K562 (cell line): Measurements from ENCODE around the gene PHACTR2.

Source experiments
- CHD1 ChIP-seq: fragments of 200-600 bp; sonication (generic); IDR thresholded peaks from one replicate; pipeline ENCODE4 v1.6.1; 2012; ENCODE audit warnings: mild to moderate bottlenecking, moderate library complexity, low read length, inconsistent platforms
- CTCF ChIP-seq, 3 experiments: IDR thresholded peaks in 2 of 3; conservative IDR thresholded peaks in 1 of 3; 2 replicates each; pipeline ENCODE4 v1.5.1; 2011 to 2012; ENCODE audit warnings: low read length in 3 of 3, mild to moderate bottlenecking in 3 of 3, control low read depth in 2 of 3, improper control_type of control experiment in 1 of 3, inconsistent platforms in 1 of 3, low read depth in 1 of 3, mixed read lengths in 1 of 3, moderate library complexity in 1 of 3; ENCODE audit not compliant: insufficient read depth in 2 of 3
- ESRRA ChIP-seq: fragments of 450-650 bp; IDR thresholded peaks from 2 replicates; pipeline ENCODE4 v1.6.1; 2014; ENCODE audit warnings: low read depth, mild to moderate bottlenecking, moderate library complexity, borderline replicate concordance
- MAFF ChIP-seq: IDR thresholded peaks from 2 replicates; pipeline ENCODE4 v1.6.1; 2012; ENCODE audit warnings: low read length, improper control_type of control experiment
- MAFG ChIP-seq: fragments of 450-650 bp; conservative IDR thresholded peaks from 2 replicates; pipeline ENCODE4 v1.6.1; 2016; ENCODE audit warnings: missing genetic modification characterization, missing compliant biosample characterization
- PRDM10 ChIP-seq: fragments of 450-650 bp; IDR thresholded peaks from 2 replicates; pipeline ENCODE4 v1.6.1; 2018; ENCODE audit not compliant: partially characterized antibody
- SIN3A ChIP-seq, 2 experiments: fragments of 150-350 bp in 1 of 2; IDR thresholded peaks; 2 replicates each; pipeline ENCODE4 v1.6.1; 2011 to 2016; ENCODE audit warnings: borderline replicate concordance in 2 of 2, low read depth in 2 of 2, low read length in 2 of 2, mild to moderate bottlenecking in 2 of 2, moderate library complexity in 2 of 2; ENCODE audit not compliant: control insufficient read depth in 1 of 2
- SP2 ChIP-seq: IDR thresholded peaks from 2 replicates; pipeline ENCODE4 v1.6.1; 2011; ENCODE audit warnings: mild to moderate bottlenecking, low read depth, low read length, moderate library complexity; ENCODE audit not compliant: poor library complexity, severe bottlenecking; ENCODE audit errors: extremely low read depth
- VEZF1 ChIP-seq: fragments of 200-800 bp; sonication (Bioruptor generic); IDR thresholded peaks from 2 replicates; pipeline ENCODE4 v1.6.1; 2017; ENCODE audit warnings: missing genetic modification characterization, missing compliant biosample characterization

- TF ChIP-seq PRDM10 (no peak), MAFG (tag) (no peak), ESRRA (no peak), MAFF (no peak), CHD1 (no peak), CTCF (IDR thresholded peaks at IDR 0.05 in 2 of 3, conservative IDR thresholded peaks at IDR 0.05 in 1 of 3; ENCODE audit: insufficient read depth in 2 of 3, low read depth in 1 of 3, low read length in 3 of 3) (no peak), VEZF1 (CRISPR knock-in tag) (no peak), SP2 (no peak), SIN3A (IDR thresholded peaks at IDR 0.05; ENCODE audit: borderline replicate concordance in 2 of 2, control insufficient read depth in 1 of 2, low read depth in 2 of 2, low read length in 2 of 2) (no peak)
Measured at GRCh38 chr6:143688681-143689080, 10.9 kb downstream of the PHACTR2 start.
